ENCODE data around the gene CBR4. TPM values are rescaled to one million over a fixed set of nuclear protein-coding genes. Genes with fewer than 3 reads are reported as not detected.

The CBR4 gene
- total RNA-seq, 5 donors from 2014 or later (not counting 1 experiment from before 2014, with no cell fraction given): 13.8 to 24.3 (median 18.0) TPM

GRCh38 chr4:168981942-168982341 is 28.1 kb downstream of the CBR4 start:
- POLR2A ChIA-PET: no interaction called here
- Histone ChIP-seq H3K4me3 (ENCODE audit: control insufficient read depth in 1 of 2, extremely low read depth in 1 of 2, low read length in 1 of 2) (no peak overlapping the region), H3K27ac (ENCODE audit: low read length) (no peak overlapping the region), H3K27me3 (replicated peaks in 1 of 2; ENCODE audit: control insufficient read depth in 2 of 2, extremely low read depth in 1 of 2, insufficient read depth in 2 of 2, low read length in 1 of 2) (no peaks in the 10 kb centered on the region), H3K36me3 (ENCODE audit: control insufficient read depth in 2 of 2, extremely low read depth in 1 of 2, insufficient read depth in 1 of 2, low read length in 1 of 2) (peaks cover 7 to 15% of the 10 kb centered on the region in 2 donors), H3K9me3 (peaks cover 5% of the 10 kb centered on the region), H3K4me1 (ENCODE audit: control insufficient read depth in 1 of 2, extremely low read depth in 1 of 2, insufficient read depth in 2 of 2, low read length in 2 of 2) (no peaks in the 10 kb centered on the region)
- H3K36me3 Mint-ChIP-seq: peaks cover 65% of the 10 kb centered on the region
- no peaks in the 10 kb centered on the region for H3K27me3 Mint-ChIP-seq
- H3K27ac Mint-ChIP-seq: no peak overlapping the region
- no CpG with 5 or more reads among the region's 1 CpG for WGBS (ENCODE audit: insufficient coverage)
- peaks cover 0 to 3% (median 0%) of the 10 kb centered on the region in 3 donors for H3K4me1 Mint-ChIP-seq
- CTCF ChIA-PET: interaction anchor here in 1 of 2 donors (0.6 kb wide), 1 partner anchor 708 kb away, joined by 3 read pairs; no protein-coding TSS in a partner anchor
- ATAC-seq (replicated peaks in 1 of 4) (no peak), DNase-seq (no peak)
- H3K4me3 Mint-ChIP-seq: no peak overlapping the region
- H3K9me3 Mint-ChIP-seq: peaks cover 17 to 35% (median 20%) of the 10 kb centered on the region in 3 donors

GRCh38 chr4:168981460-168981859 is 28.6 kb downstream of the CBR4 start:
- no peak overlapping the region for H3K27ac Mint-ChIP-seq
- CTCF ChIA-PET: interaction anchor here in 1 of 2 donors (0.6 kb wide), 1 partner anchor 708 kb away, joined by 3 read pairs; no protein-coding TSS in a partner anchor
- H3K9me3 Mint-ChIP-seq: peaks cover 17 to 35% (median 20%) of the 10 kb centered on the region in 3 donors
- H3K4me3 ChIP-seq (ENCODE audit: control insufficient read depth in 1 of 2, extremely low read depth in 1 of 2, low read length in 1 of 2): no peak overlapping the region
- no peak overlapping the region for H3K27ac ChIP-seq (ENCODE audit: low read length)
- peaks cover 0 to 3% (median 0%) of the 10 kb centered on the region in 3 donors for H3K4me1 Mint-ChIP-seq
- H3K27me3 Mint-ChIP-seq: no peaks in the 10 kb centered on the region
- peaks cover 5 to 15% of the 10 kb centered on the region in 2 donors for H3K36me3 ChIP-seq (ENCODE audit: control insufficient read depth in 2 of 2, extremely low read depth in 1 of 2, insufficient read depth in 1 of 2, low read length in 1 of 2)
- peaks cover 5% of the 10 kb centered on the region for H3K9me3 ChIP-seq
- no peak overlapping the region for H3K4me3 Mint-ChIP-seq
- no peak for ATAC-seq (replicated peaks in 1 of 4)
- no peak for DNase-seq
- H3K27me3 ChIP-seq (replicated peaks in 1 of 2; ENCODE audit: control insufficient read depth in 2 of 2, extremely low read depth in 1 of 2, insufficient read depth in 2 of 2, low read length in 1 of 2): no peaks in the 10 kb centered on the region
- H3K4me1 ChIP-seq (ENCODE audit: control insufficient read depth in 1 of 2, extremely low read depth in 1 of 2, insufficient read depth in 2 of 2, low read length in 2 of 2): no peaks in the 10 kb centered on the region
- POLR2A ChIA-PET: no interaction called here
- H3K36me3 Mint-ChIP-seq: peaks cover 63% of the 10 kb centered on the region

GRCh38 chr4:168979338-168979737 is 30.7 kb downstream of the CBR4 start:
- Histone ChIP-seq H3K9me3 (peaks cover 5% of the 10 kb centered on the region), H3K4me3 (ENCODE audit: control insufficient read depth in 1 of 2, extremely low read depth in 1 of 2, low read length in 1 of 2) (no peak overlapping the region), H3K4me1 (ENCODE audit: control insufficient read depth in 1 of 2, extremely low read depth in 1 of 2, insufficient read depth in 2 of 2, low read length in 2 of 2) (no peaks in the 10 kb centered on the region), H3K27ac (ENCODE audit: low read length) (no peak overlapping the region), H3K36me3 (ENCODE audit: control insufficient read depth in 2 of 2, extremely low read depth in 1 of 2, insufficient read depth in 1 of 2, low read length in 1 of 2) (peaks cover 7 to 14% of the 10 kb centered on the region in 2 donors), H3K27me3 (replicated peaks in 1 of 2; ENCODE audit: control insufficient read depth in 2 of 2, extremely low read depth in 1 of 2, insufficient read depth in 2 of 2, low read length in 1 of 2) (no peaks in the 10 kb centered on the region)
- ChIA-PET POLR2A (interaction anchor here in 1 of 2 donors (0.7 kb wide), 1 partner anchor 204 kb away, joined by 7 read pairs; no protein-coding TSS in a partner anchor), CTCF (no interaction called here)
- peaks cover 0 to under 1% (median 0%) of the 10 kb centered on the region in 3 donors for H3K4me1 Mint-ChIP-seq
- peaks cover 42% of the 10 kb centered on the region for H3K36me3 Mint-ChIP-seq
- ATAC-seq (replicated peaks in 1 of 4) (no peak), DNase-seq (no peak)
- no peaks in the 10 kb centered on the region for H3K27me3 Mint-ChIP-seq
- H3K9me3 Mint-ChIP-seq: peaks cover 23 to 34% (median 25%) of the 10 kb centered on the region in 3 donors
- H3K27ac Mint-ChIP-seq: no peak overlapping the region
- 93% methylated on average over 5 of the region's 7 CpGs for WGBS (ENCODE audit: insufficient coverage)
- no peak overlapping the region for H3K4me3 Mint-ChIP-seq

GRCh38 chr4:168978001-168978700 is 31.9 kb downstream of the CBR4 start:
- no peaks in the 10 kb centered on the region for H3K4me1 ChIP-seq (ENCODE audit: control insufficient read depth in 1 of 2, extremely low read depth in 1 of 2, insufficient read depth in 2 of 2, low read length in 2 of 2)
- POLR2A ChIA-PET: no interaction called here

GRCh38 chr4:168972596-168972995 is 37.5 kb downstream of the CBR4 start:
- ATAC-seq (replicated peaks in 1 of 4) (no peak), DNase-seq (no peak)
- POLR2A ChIA-PET: no interaction called here
- Mint-ChIP-seq H3K9me3 (peaks cover 30 to 51% (median 30%) of the 10 kb centered on the region in 3 donors), H3K27ac (no peak overlapping the region), H3K36me3 (peaks cover 4% of the 10 kb centered on the region), H3K27me3 (no peaks in the 10 kb centered on the region), H3K4me3 (no peak overlapping the region), H3K4me1 (no peaks in the 10 kb centered on the region)
- Histone ChIP-seq H3K4me3 (ENCODE audit: control insufficient read depth in 1 of 2, extremely low read depth in 1 of 2, low read length in 1 of 2) (no peak overlapping the region), H3K36me3 (ENCODE audit: control insufficient read depth in 2 of 2, extremely low read depth in 1 of 2, insufficient read depth in 1 of 2, low read length in 1 of 2) (peaks cover 7 to 12% of the 10 kb centered on the region in 2 donors), H3K27me3 (replicated peaks in 1 of 2; ENCODE audit: control insufficient read depth in 2 of 2, extremely low read depth in 1 of 2, insufficient read depth in 2 of 2, low read length in 1 of 2) (no peaks in the 10 kb centered on the region), H3K27ac (ENCODE audit: low read length) (no peak overlapping the region), H3K4me1 (ENCODE audit: control insufficient read depth in 1 of 2, extremely low read depth in 1 of 2, insufficient read depth in 2 of 2, low read length in 2 of 2) (no peaks in the 10 kb centered on the region), H3K9me3 (peaks cover 2% of the 10 kb centered on the region)
- 80% methylated on average over 2 of the region's 4 CpGs for whole genome bisulfite sequencing (ENCODE audit: insufficient coverage)
- CTCF ChIA-PET: no interaction called here

More at GRCh38 chr4:168978001-168978700, 31.9 kb downstream of the CBR4 start:
- H3K9me3 Mint-ChIP-seq: peaks cover 24 to 36% (median 24%) of the 10 kb centered on the region in 3 donors
- H3K27me3 Mint-ChIP-seq: no peaks in the 10 kb centered on the region
- H3K4me1 Mint-ChIP-seq: no peaks in the 10 kb centered on the region
- no peaks in the 10 kb centered on the region for H3K27me3 ChIP-seq (replicated peaks in 1 of 2; ENCODE audit: control insufficient read depth in 2 of 2, extremely low read depth in 1 of 2, insufficient read depth in 2 of 2, low read length in 1 of 2)
- peaks cover 30% of the 10 kb centered on the region for H3K36me3 Mint-ChIP-seq
- H3K9me3 ChIP-seq: peaks cover 5% of the 10 kb centered on the region
- 100% methylated on average over 1 of the region's 1 CpG for WGBS (ENCODE audit: insufficient coverage)
- no peak overlapping the region for H3K4me3 Mint-ChIP-seq
- no peak for DNase-seq
- ATAC-seq (replicated peaks in 1 of 4): no peak
- no peak overlapping the region for H3K27ac Mint-ChIP-seq
- peaks cover 7 to 14% of the 10 kb centered on the region in 2 donors for H3K36me3 ChIP-seq (ENCODE audit: control insufficient read depth in 2 of 2, extremely low read depth in 1 of 2, insufficient read depth in 1 of 2, low read length in 1 of 2)
- no peak overlapping the region for H3K4me3 ChIP-seq (ENCODE audit: control insufficient read depth in 1 of 2, extremely low read depth in 1 of 2, low read length in 1 of 2)
- CTCF ChIA-PET: no interaction called here
- no peak overlapping the region for H3K27ac ChIP-seq (ENCODE audit: low read length)

- DNase-seq (no peak), ATAC-seq (replicated peaks in 1 of 4) (no peak)
- Mint-ChIP-seq H3K27ac (no peak overlapping the region), H3K9me3 (peaks cover 0 to 5% (median 4%) of the 10 kb centered on the region in 3 donors), H3K36me3 (peaks cover 18% of the 10 kb centered on the region), H3K27me3 (no peaks in the 10 kb centered on the region), H3K4me1 (no peaks in the 10 kb centered on the region), H3K4me3 (no peak overlapping the region)
- no peaks in the 10 kb centered on the region for H3K4me1 ChIP-seq (ENCODE audit: control insufficient read depth in 1 of 2, extremely low read depth in 1 of 2, insufficient read depth in 2 of 2, low read length in 2 of 2)
- no peaks in the 10 kb centered on the region for H3K27me3 ChIP-seq (replicated peaks in 1 of 2; ENCODE audit: control insufficient read depth in 2 of 2, extremely low read depth in 1 of 2, insufficient read depth in 2 of 2, low read length in 1 of 2)
- no peaks in the 10 kb centered on the region for H3K36me3 ChIP-seq (ENCODE audit: control insufficient read depth in 2 of 2, extremely low read depth in 1 of 2, insufficient read depth in 1 of 2, low read length in 1 of 2)
- CTCF ChIA-PET: no interaction called here
- H3K4me3 ChIP-seq (ENCODE audit: control insufficient read depth in 1 of 2, extremely low read depth in 1 of 2, low read length in 1 of 2): no peak overlapping the region
- no CpG with 5 or more reads among the region's 5 CpGs for WGBS (ENCODE audit: insufficient coverage)
- H3K9me3 ChIP-seq: no peaks in the 10 kb centered on the region
- H3K27ac ChIP-seq (ENCODE audit: low read length): no peak overlapping the region
- POLR2A ChIA-PET: no interaction called here
Observed at GRCh38 chr4:168960716-168961115, 49.3 kb downstream of the CBR4 start.
